CD4-positive, alpha-beta T cell treated with Interleukin-17A for 1 hour (primary cell): ENCODE results near the gene SLC7A10.
"Not testable (repeated sequence)": the region's sequence is repeated elsewhere in the genome, so short reads cannot be mapped to it uniquely, and the experiment has no call there.

Source experiments
- DNase-seq: peaks from one replicate; pipeline ENCODE4 v3.0.0-alpha.2; 2020

Gene SLC7A10

GRCh38 chr19:33215438-33216197 lies 10.0 kb downstream of the SLC7A10 start:
- no peak for DNase-seq

GRCh38 chr19:33214596-33214995 lies 11.1 kb downstream of the SLC7A10 start:
- no peak for DNase-seq

GRCh38 chr19:33212436-33213172 lies 13.0 kb downstream of the SLC7A10 start:
- DNase-seq = no peak

- no peak for DNase-seq
These were observed 13.7 kb downstream of the SLC7A10 start for GRCh38 chr19:33211794-33212435.

- no peak for DNase-seq
These were observed 15.2 kb downstream of the SLC7A10 start for GRCh38 chr19:33210266-33210940.

- not testable (repeated sequence) for DNase-seq
These were observed 15.8 kb downstream of the SLC7A10 start for GRCh38 chr19:33209850-33210230.

GRCh38 chr19:33208904-33209849 lies 16.5 kb downstream of the SLC7A10 start:
- DNase-seq = no peak

GRCh38 chr19:33208371-33208895 lies 17.2 kb downstream of the SLC7A10 start:
- no peak for DNase-seq

GRCh38 chr19:33207903-33208302 lies 17.7 kb downstream of the SLC7A10 start:
- no peak for DNase-seq

- DNase-seq = no peak
These were observed 18.5 kb downstream of the SLC7A10 start for GRCh38 chr19:33207040-33207620.

- DNase-seq = no peak
These were observed 19.2 kb downstream of the SLC7A10 start for GRCh38 chr19:33206261-33207039.

- DNase-seq = no peak
These were observed 20.0 kb downstream of the SLC7A10 start for GRCh38 chr19:33205531-33206260.

GRCh38 chr19:33205110-33205509 lies 20.5 kb downstream of the SLC7A10 start:
- no peak for DNase-seq

- DNase-seq = no peak
These were observed 21.3 kb downstream of the SLC7A10 start for GRCh38 chr19:33204136-33204973.

- DNase-seq = no peak
These were observed 22.1 kb downstream of the SLC7A10 start for GRCh38 chr19:33203529-33203928.

- no peak for DNase-seq
These were observed 22.8 kb downstream of the SLC7A10 start for GRCh38 chr19:33202546-33203507.

GRCh38 chr19:33201886-33202545 lies 23.6 kb downstream of the SLC7A10 start:
- no peak for DNase-seq
